Adrenal gland (tissue), 12 donors: ENCODE measurements around the gene NAA10. TPM values are rescaled to one million over a fixed set of nuclear protein-coding genes. Genes with fewer than 3 reads are reported as not detected.

Experiments
- DNase-seq, 7 donors: peaks; one replicate each; pipeline ENCODE4 v3.0.0-alpha.2; 2019 to 2020
- H3K27ac ChIP-seq, 5 donors: fragments of 200-600 bp; sonication (generic) in 4 of 5; 1 replicate in 3 of 5; 2 replicates in 2 of 5; pipeline versions ENCODE4 v1.5.1 to v1.8.0; 2016 to 2020; ENCODE audit warnings: mild to moderate bottlenecking in 1 of 5
- H3K27me3 ChIP-seq: fragments of 200-600 bp; 2 replicates; pipeline ENCODE4 v1.8.0; 2021
- H3K36me3 ChIP-seq, 2 donors: fragments of 200-600 bp; replicated peaks in 1 of 2; 1 replicate in 1 of 2; 2 replicates in 1 of 2; pipeline versions ENCODE4 v1.5.1 to v1.8.0; 2018 to 2022
- H3K4me1 ChIP-seq, 2 donors: fragments of 200-600 bp; replicated peaks in 1 of 2; 1 replicate in 1 of 2; 2 replicates in 1 of 2; pipeline versions ENCODE4 v1.5.1 to v1.8.0; 2018 to 2021
- H3K4me3 ChIP-seq, 4 donors: fragments of 200-600 bp; sonication (generic) in 3 of 4; one replicate each; pipeline ENCODE4 v1.5.1; 2016 to 2018
- H3K9me3 ChIP-seq, 3 donors: fragments of 200-600 bp; sonication (generic) in 1 of 3; replicated peaks in 1 of 3; 1 replicate in 2 of 3; 2 replicates in 1 of 3; pipeline versions ENCODE4 v1.5.1 to v1.8.0; 2016 to 2021
- POLR2A ChIP-seq, 2 donors: fragments of 450-650 bp; IDR thresholded peaks; one replicate each; pipeline ENCODE4 v1.6.1; 2017; ENCODE audit warnings: antibody characterized with exemption in 2 of 2, mild to moderate bottlenecking in 2 of 2, moderate library complexity in 1 of 2
- WGBS, 4 donors: extraction: QIAGEN DNeasy Blood & Tissue Kit in 2 of 4; methylation state at CpG; one replicate each; pipeline versions ENCODE4 v1.1.5 to v1.1.7; 2013 to 2017; 5-methylcytosine and 5-hydroxymethylcytosine counted together
- intact Hi-C, 2 donors: fragments of 100-400 bp; cut with DNase I; formaldehyde crosslinking; loops; one replicate each; pipeline versions ENCODE4 v1.14.1 to v1.15.0; 2022 to 2023
- polyA plus RNA-seq, 3 donors: library from polyadenylated mRNA; stranded (reverse); fragments of 200-250 nt in 2 of 3; fragments of 350-450 nt in 1 of 3; fragmentation: Illumina TruSeq in 1 of 3; extraction: RNeasy Lipid Tissue Mini Kit (QIAGEN cat#74804) in 1 of 3; gene quantifications; one replicate each; pipeline ENCODE4 v1.2.3, GENCODE V29; 2013 to 2014
- total RNA-seq, 9 donors: library from RNA; depleted of rRNA in 4 of 9; stranded (reverse); fragments of >200 nt in 4 of 9; fragments of 120-200 nt in 1 of 9; fragmentation: NEBNext Ultra II Directional in 1 of 9; extraction: Animal tissue kit (Norgen Biotek cat#: 25700) in 1 of 9; gene quantifications; one replicate each; pipeline versions ENCODE4 v1.1.0 to v1.2.4, GENCODE V29; 2013 to 2023
- TF ChIP-seq, protein P1 (sequence below), 6 experiments: fragments of 450-650 bp in 4 of 6; fragments of 200-600 bp in 2 of 6; sonication (generic) in 1 of 6; IDR thresholded peaks; 1 replicate in 5 of 6; 2 replicates in 1 of 6; pipeline versions ENCODE4 v1.5.1 to v1.8.0; 2016 to 2021; ENCODE audit warnings: antibody characterized with exemption in 6 of 6, mild to moderate bottlenecking in 2 of 6, moderate library complexity in 1 of 6
- donor health status: healthy with polysubstance abuse.
- donor health status: Bipolar disorder and iron deficiency.
- donor health status: DM: yes; HTN: yes; CAD: no.
- donor health status: DM: no; HTN: no; CAD: no.
- donor health status: DM: no; HTN: no; CAD: no.
- donor health status: DM: yes; HTN: yes; CAD: no.

Gene NAA10
- total and polyA plus RNA-seq, 12 donors, result 60.0 to 287 (median 97.8) TPM

- Histone ChIP-seq H3K9me3 (no peaks in the 10 kb centered on the region), H3K36me3 (peaks cover 0 to 2% of the 10 kb centered on the region in 2 donors), H3K4me3 (peak overlapping the region in 1 of 4 donors; percentile 73), H3K4me1 (peaks cover 18 to 49% of the 10 kb centered on the region in 2 donors), H3K27ac (peak overlapping the region in 3 of 5 donors; percentile 96 to 98 (median 98)), H3K27me3 (no peaks in the 10 kb centered on the region)
- 4 to 66% (median 41%) methylated on average over 12 of the region's 12 CpGs; no CpG with 5 or more reads in 1 of the 4 donors for WGBS, 4 donors
- intact Hi-C loops, result no loop called here
- peak in 1 of 7 donors; percentile 34 for DNase-seq
- TF ChIP-seq POLR2A (IDR thresholded peaks at IDR 0.05), result no peak
- TF ChIP-seq, protein P1, sequence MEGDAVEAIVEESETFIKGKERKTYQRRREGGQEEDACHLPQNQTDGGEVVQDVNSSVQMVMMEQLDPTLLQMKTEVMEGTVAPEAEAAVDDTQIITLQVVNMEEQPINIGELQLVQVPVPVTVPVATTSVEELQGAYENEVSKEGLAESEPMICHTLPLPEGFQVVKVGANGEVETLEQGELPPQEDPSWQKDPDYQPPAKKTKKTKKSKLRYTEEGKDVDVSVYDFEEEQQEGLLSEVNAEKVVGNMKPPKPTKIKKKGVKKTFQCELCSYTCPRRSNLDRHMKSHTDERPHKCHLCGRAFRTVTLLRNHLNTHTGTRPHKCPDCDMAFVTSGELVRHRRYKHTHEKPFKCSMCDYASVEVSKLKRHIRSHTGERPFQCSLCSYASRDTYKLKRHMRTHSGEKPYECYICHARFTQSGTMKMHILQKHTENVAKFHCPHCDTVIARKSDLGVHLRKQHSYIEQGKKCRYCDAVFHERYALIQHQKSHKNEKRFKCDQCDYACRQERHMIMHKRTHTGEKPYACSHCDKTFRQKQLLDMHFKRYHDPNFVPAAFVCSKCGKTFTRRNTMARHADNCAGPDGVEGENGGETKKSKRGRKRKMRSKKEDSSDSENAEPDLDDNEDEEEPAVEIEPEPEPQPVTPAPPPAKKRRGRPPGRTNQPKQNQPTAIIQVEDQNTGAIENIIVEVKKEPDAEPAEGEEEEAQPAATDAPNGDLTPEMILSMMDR (IDR thresholded peaks at IDR 0.05), result no peak
Observed at GRCh38 chrX:153968754-153969124, 33.9 kb upstream of the NAA10 start.

DNA sequence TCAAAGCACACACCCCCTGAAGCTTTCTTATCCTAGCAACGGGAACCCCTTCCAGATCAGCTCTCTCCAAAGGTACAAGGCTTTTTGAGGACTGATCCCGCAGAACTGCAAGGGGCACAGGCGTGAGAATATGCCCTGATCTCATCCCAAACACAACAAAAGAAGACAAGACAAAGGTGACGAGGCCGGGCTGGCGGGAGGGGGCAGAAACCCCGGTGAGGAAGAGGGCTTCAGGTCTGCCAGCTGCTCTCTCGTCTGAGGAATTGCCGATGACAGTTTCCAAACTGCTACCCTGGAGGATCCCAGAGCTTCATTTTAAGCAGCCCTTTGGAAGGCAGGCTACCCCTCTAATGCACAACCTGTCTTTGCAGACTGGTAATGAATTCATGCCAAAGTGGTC lies 33.4 kb upstream of the NAA10 start:
- Histone ChIP-seq H3K27ac (peak overlapping the region in 2 of 5 donors; percentile 98), H3K9me3 (no peaks in the 10 kb centered on the region), H3K4me1 (peaks cover 15 to 44% of the 10 kb centered on the region in 2 donors), H3K4me3 (no peak overlapping the region), H3K36me3 (peaks cover 0 to 7% of the 10 kb centered on the region in 2 donors), H3K27me3 (no peaks in the 10 kb centered on the region)
- intact Hi-C loops, result no loop called here
- no peak for TF ChIP-seq POLR2A (IDR thresholded peaks at IDR 0.05)
- TF ChIP-seq, protein P1 (IDR thresholded peaks at IDR 0.05), result no peak
- no peak for DNase-seq
- 23 to 66% (median 53%) methylated on average over 3 to 9 of the region's 9 CpGs for WGBS, 4 donors

- WGBS, 4 donors, result 53 to 70% (median 64%) methylated on average over 12 to 16 of the region's 16 CpGs
- Histone ChIP-seq H3K36me3 (peaks cover 0 to 10% of the 10 kb centered on the region in 2 donors), H3K27ac (peak overlapping the region in 2 of 5 donors; percentile 98), H3K9me3 (no peaks in the 10 kb centered on the region), H3K27me3 (no peaks in the 10 kb centered on the region), H3K4me1 (peaks cover 12 to 41% of the 10 kb centered on the region in 2 donors), H3K4me3 (no peak overlapping the region)
- intact Hi-C loops, result no loop called here
- TF ChIP-seq, protein P1 (IDR thresholded peaks at IDR 0.05), result no peak
- TF ChIP-seq POLR2A (IDR thresholded peaks at IDR 0.05), result no peak
- no peak for DNase-seq
Observed at GRCh38 chrX:153967536-153968224, 32.8 kb upstream of the NAA10 start.

- Histone ChIP-seq H3K27me3 (no peaks in the 10 kb centered on the region), H3K4me1 (peaks cover 12 to 41% of the 10 kb centered on the region in 2 donors), H3K4me3 (no peak overlapping the region), H3K27ac (peak overlapping the region in 3 of 5 donors; percentile 13 to 98 (median 98)), H3K9me3 (no peaks in the 10 kb centered on the region), H3K36me3 (peaks cover 0 to 17% of the 10 kb centered on the region in 2 donors)
- DNase-seq, result no peak
- intact Hi-C loops, result no loop called here
- 46 to 82% (median 68%) methylated on average over 3 to 14 of the region's 14 CpGs for WGBS, 4 donors
- no peak for TF ChIP-seq POLR2A (IDR thresholded peaks at IDR 0.05)
- TF ChIP-seq, protein P1 (IDR thresholded peaks at IDR 0.05), result no peak
Observed at GRCh38 chrX:153966841-153967535, 32.2 kb upstream of the NAA10 start.
